Lung microvascular endothelial cell (primary cell): Measurements from ENCODE around the gene SLC33A1. TPM values are rescaled to one million over a fixed set of nuclear protein-coding genes. Genes with fewer than 3 reads are reported as not detected.

ENCODE experiments used
- DNase-seq, 2 donors: peaks; one replicate each; pipeline versions ENCODE4 v3.0.0 to v3.0.0-alpha.2; 2010; ENCODE audit warnings: low read depth in 2 of 2
- total RNA-seq: library from RNA; depleted of rRNA; stranded (reverse); fragments of >200 nt; gene quantifications from 2 replicates; pipeline ENCODE4 v1.2.1, GENCODE V29; 2014

SLC33A1 gene
- total RNA-seq, 1 donor from 2014 or later, result 15.7 TPM

- DNase-seq, result no peak
Measured at GRCh38 chr3:155792532-155792931, 61.7 kb downstream of the SLC33A1 start.

- DNase-seq, result no peak
Measured at GRCh38 chr3:155791190-155791589, 63.0 kb downstream of the SLC33A1 start.

GRCh38 chr3:155790272-155790925 lies 63.8 kb downstream of the SLC33A1 start:
- no peak for DNase-seq

- DNase-seq, result peak in 1 of 2 donors; percentile 5
Measured at GRCh38 chr3:155785662-155786295, 68.4 kb downstream of the SLC33A1 start.

- DNase-seq, result no peak
Measured at GRCh38 chr3:155782390-155782953, 71.8 kb downstream of the SLC33A1 start.

GRCh38 chr3:155780291-155780690 lies 73.9 kb downstream of the SLC33A1 start:
- DNase-seq, result no peak

- DNase-seq, result no peak
Measured at GRCh38 chr3:155778462-155778861, 75.8 kb downstream of the SLC33A1 start.

- DNase-seq, result no peak
Measured at GRCh38 chr3:155772801-155773200, 81.4 kb downstream of the SLC33A1 start.

GRCh38 chr3:155771126-155771525 lies 83.1 kb downstream of the SLC33A1 start:
- no peak for DNase-seq

Other genes starting within 250 kb of the SLC33A1 start
- not detected in 2 replicates for gene PLCH1, start 109.4 kb downstream of the SLC33A1 start, total RNA-seq
- 0.87 and 1.4 TPM in 2 replicates for gene C3orf33, start 48.1 kb downstream of the SLC33A1 start, total RNA-seq
- 8.7 and 9.3 TPM in 2 replicates for gene GMPS, start 16.2 kb upstream of the SLC33A1 start, total RNA-seq